GM12864 (cell line): ENCODE measurements around the gene PDLIM1.

Experiments
- DNase-seq: peaks from one replicate; pipeline ENCODE4 v3.0.0-alpha.2; 2011; ENCODE audit warnings: low read depth
- H3K4me3 ChIP-seq: 2 replicates; pipeline ENCODE4 v1.5.1; 2011; ENCODE audit warnings: mild to moderate bottlenecking, low read depth, low read length, control low read depth
- TF ChIP-seq, protein P1 (sequence below): IDR thresholded peaks from 2 replicates; pipeline ENCODE4 v1.5.1; 2011; ENCODE audit warnings: low read depth, mild to moderate bottlenecking, moderate library complexity, low read length, control low read depth, inconsistent platforms; ENCODE audit errors: missing control alignments

Gene PDLIM1

DNA sequence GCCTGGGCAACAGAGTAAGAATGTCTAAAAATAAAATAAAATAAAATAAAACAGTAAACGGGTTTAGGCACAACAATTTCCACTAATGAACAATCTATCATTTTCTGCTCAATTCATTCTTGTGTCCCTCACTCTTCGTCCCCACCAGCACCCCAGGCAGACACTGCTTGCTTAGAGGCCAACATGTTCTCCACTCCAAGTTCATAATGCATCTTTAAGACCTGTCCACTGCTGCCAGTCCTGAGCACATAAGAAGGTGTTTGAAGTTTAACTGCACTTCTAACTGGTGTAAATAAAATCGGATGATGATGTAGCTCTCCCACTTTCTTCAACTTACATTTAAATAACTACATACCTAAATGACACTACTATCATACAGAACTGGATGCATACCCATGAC lies 13.2 kb downstream of the PDLIM1 start:
- no peak overlapping the region for H3K4me3 ChIP-seq
- TF ChIP-seq, protein P1, sequence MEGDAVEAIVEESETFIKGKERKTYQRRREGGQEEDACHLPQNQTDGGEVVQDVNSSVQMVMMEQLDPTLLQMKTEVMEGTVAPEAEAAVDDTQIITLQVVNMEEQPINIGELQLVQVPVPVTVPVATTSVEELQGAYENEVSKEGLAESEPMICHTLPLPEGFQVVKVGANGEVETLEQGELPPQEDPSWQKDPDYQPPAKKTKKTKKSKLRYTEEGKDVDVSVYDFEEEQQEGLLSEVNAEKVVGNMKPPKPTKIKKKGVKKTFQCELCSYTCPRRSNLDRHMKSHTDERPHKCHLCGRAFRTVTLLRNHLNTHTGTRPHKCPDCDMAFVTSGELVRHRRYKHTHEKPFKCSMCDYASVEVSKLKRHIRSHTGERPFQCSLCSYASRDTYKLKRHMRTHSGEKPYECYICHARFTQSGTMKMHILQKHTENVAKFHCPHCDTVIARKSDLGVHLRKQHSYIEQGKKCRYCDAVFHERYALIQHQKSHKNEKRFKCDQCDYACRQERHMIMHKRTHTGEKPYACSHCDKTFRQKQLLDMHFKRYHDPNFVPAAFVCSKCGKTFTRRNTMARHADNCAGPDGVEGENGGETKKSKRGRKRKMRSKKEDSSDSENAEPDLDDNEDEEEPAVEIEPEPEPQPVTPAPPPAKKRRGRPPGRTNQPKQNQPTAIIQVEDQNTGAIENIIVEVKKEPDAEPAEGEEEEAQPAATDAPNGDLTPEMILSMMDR: no peak
- no peak for DNase-seq

DNA sequence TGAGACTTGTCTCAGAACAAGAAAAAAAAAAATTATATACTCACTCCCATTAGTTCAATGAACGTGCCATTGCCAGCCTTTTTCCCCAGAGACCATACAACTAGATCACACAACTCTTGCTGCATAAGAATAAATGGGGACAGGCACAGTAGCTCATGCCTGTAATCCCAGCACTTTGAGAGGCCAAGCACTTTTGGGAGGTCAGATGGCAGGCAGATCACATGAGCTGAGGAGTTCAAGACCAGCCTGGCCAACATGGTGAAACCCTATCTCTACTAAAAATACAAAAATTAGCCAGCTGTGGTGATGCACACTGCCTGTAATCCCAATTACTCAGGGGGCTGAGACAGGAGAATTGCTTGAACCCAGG lies 13.6 kb downstream of the PDLIM1 start:
- H3K4me3 ChIP-seq: no peak overlapping the region
- DNase-seq: no peak
- TF ChIP-seq, protein P1: no peak

DNA sequence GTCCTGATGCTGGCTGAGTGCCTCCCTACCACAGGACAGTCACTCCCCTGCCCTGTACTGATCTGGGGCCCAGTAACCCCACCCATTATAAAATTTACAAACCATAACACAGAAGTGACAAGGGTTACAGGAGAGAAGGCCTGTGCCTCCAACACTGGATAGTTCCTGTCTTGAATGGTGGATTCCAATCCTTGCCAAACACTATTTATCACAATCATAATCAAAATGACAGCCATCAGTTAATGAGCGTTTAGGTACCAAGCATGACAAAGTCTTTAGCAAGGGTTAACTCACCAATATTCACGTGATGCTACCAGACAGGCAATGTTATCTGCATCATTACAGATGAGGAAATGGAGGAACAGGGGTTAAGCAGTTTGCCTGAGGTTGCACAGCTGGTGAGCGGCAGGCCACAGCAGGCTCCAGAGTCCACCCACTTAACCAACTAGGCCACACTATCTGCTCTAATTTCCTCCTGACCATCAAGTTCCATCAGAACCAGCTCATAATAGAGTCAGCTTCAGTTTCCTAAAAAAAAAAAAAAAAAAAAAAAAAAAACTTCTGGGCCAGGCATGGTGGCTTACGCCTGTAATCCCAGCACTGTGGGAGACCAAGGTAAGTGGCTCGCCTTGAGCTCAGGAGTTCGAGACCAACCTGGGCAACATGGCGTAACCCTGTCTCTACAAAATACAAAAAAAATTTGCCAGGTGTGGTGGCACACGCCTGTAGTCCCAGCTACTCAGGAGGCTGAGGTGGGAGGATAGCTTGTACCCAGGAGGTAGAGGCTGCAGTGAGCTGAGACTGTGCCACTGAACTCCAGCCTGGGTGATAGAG lies 14.2 kb downstream of the PDLIM1 start:
- TF ChIP-seq, protein P1: no peak
- no peak for DNase-seq
- no peak overlapping the region for H3K4me3 ChIP-seq

DNA sequence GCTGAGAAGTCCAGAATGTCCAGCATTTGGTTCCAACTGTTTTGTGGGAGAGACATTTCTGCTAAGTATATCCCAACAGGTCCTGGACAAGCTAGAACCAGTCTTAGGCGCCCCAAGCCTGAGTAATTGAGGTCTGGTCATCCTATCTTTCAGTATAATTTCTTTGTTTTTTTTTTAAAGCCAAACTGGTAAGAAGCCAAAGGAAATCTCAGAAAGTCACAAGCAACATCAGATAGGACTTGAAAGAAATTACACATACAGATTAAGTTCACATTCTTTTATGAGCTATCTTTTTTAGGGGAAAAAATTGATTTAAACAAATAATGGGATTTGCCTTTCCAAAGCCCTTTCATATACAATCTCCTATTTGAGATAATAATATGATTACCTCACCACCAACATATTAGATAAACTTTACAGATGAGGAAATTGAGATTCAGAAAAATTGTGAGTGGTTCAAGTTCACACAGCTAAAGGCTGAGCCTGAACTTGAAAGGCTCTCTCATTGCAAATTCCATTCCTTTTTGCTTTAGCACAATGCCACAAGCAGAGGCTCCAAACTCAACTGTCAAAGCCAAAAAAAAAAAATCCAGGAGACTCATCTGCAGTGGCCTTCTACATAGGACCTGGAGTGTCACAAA lies 15.0 kb downstream of the PDLIM1 start:
- TF ChIP-seq, protein P1: no peak
- H3K4me3 ChIP-seq: no peak overlapping the region

GRCh38 chr10:95273393-95274312 lies 17.1 kb downstream of the PDLIM1 start:
- no peak overlapping the region for H3K4me3 ChIP-seq
- TF ChIP-seq, protein P1: no peak
- DNase-seq: no peak

More for the DNA sequence above, 15.0 kb downstream of the PDLIM1 start:
- DNase-seq: no peak

DNA sequence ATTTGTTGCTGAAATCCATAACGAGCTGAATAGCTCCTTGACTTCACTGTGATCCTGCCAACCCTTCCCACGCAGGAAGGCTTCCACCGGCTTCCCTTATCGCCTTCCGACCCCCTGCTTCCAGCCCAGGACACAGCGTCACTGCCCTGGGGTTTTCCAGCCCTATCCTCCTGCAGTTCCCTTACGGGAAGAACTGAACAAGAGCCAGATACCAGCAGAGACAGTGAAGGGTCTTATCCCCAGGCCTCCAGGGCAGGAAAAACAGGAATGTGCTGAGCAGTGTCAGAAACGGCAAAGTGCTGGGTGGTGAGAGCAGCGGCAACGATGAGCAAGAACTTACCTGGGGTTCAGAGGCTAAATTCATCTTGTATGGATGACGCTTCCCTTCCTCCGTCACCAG lies 22.4 kb downstream of the PDLIM1 start:
- H3K4me3 ChIP-seq: no peak overlapping the region
- DNase-seq: no peak
- TF ChIP-seq, protein P1: no peak
